H1 (cell line): Measurements from ENCODE around the gene CUX1. TPM values are rescaled to one million over a fixed set of nuclear protein-coding genes. Genes with fewer than 3 reads are reported as not detected.

Experiments used
- HDAC6 ChIP-seq: IDR thresholded peaks from one replicate; pipeline ENCODE4 v1.7.1; 2012; ENCODE audit warnings: low read depth, mild to moderate bottlenecking, inconsistent platforms, low read length, moderate library complexity
- polyA plus RNA-seq, 7 experiments: library from polyadenylated mRNA; depleted of rRNA in 3 of 7; stranded (reverse) in 5 of 7; unstranded in 2 of 7; fragments of >200 nt in 5 of 7; fragments of 200-250 nt in 2 of 7; gene quantifications; 1 replicate in 5 of 7; 2 replicates in 1 of 7; 4 replicates in 1 of 7; pipeline versions ENCODE4 v1.2.1 to v1.2.3, GENCODE V29; 2011 to 2013; ENCODE audit warnings: missing spikeins in 2 of 7, mixed read lengths in 2 of 7
- total RNA-seq: library from RNA; stranded (reverse); fragmentation: NEBNext Ultra II Directional; extraction: Animal tissue kit (Norgen Biotek cat#: 25700); gene quantifications from 2 replicates; pipeline ENCODE4 v1.2.1, GENCODE V29; 2021

The CUX1 gene
- total and polyA plus RNA-seq, 2 of the 8 experiments (the other 6 are each of a cell fraction or from before 2014, with no cell fraction given): 21.6 to 65.9 TPM

- TF ChIP-seq HDAC6: no peak
Observed at GRCh38 chr7:102167254-102167653, 349.8 kb downstream of the CUX1 start (continued).
